H9 (cell line): ENCODE data around the gene EPC1. TPM values are rescaled to one million over a fixed set of nuclear protein-coding genes. Genes with fewer than 3 reads are reported as not detected.

ENCODE experiments used
- DNase-seq: peaks from one replicate; pipeline ENCODE4 v3.0.0-alpha.2; 2017
- H2AFZ ChIP-seq: one replicate; pipeline ENCODE4 v1.6.1; 2013; ENCODE audit warnings: mild to moderate bottlenecking, low read length, control low read depth, moderate library complexity
- H2AK5ac ChIP-seq: 2 replicates; pipeline ENCODE4 v1.6.1; 2013; ENCODE audit warnings: low read length, control low read depth, mixed read lengths; ENCODE audit not compliant: insufficient read length
- H2BK120ac ChIP-seq: one replicate; pipeline ENCODE4 v1.6.1; 2013; ENCODE audit warnings: low read depth, mild to moderate bottlenecking, low read length, control low read depth, inconsistent platforms; ENCODE audit not compliant: poor library complexity, severe bottlenecking
- H2BK12ac ChIP-seq: 2 replicates; pipeline ENCODE4 v1.6.1; 2013; ENCODE audit warnings: low read length, control low read depth, mixed read lengths, low read depth; ENCODE audit not compliant: insufficient read length
- H2BK15ac ChIP-seq: 2 replicates; pipeline ENCODE4 v1.6.1; 2013; ENCODE audit warnings: low read depth, low read length, control low read depth
- H2BK20ac ChIP-seq: one replicate; pipeline ENCODE4 v1.6.1; 2013; ENCODE audit warnings: low read depth, mild to moderate bottlenecking, low read length, control low read depth, inconsistent platforms; ENCODE audit not compliant: poor library complexity, severe bottlenecking
- H2BK5ac ChIP-seq: 2 replicates; pipeline ENCODE4 v1.6.1; 2013; ENCODE audit warnings: low read length, control low read depth, mixed read lengths; ENCODE audit not compliant: insufficient read length
- H3K14ac ChIP-seq: 2 replicates; pipeline ENCODE4 v1.6.1; 2013; ENCODE audit warnings: low read length, control low read depth; ENCODE audit not compliant: insufficient read depth
- H3K18ac ChIP-seq: 2 replicates; pipeline ENCODE4 v1.6.1; 2013; ENCODE audit warnings: low read depth, mild to moderate bottlenecking, mixed read lengths, low read length, control low read depth; ENCODE audit not compliant: insufficient read length
- H3K23ac ChIP-seq: 2 replicates; pipeline ENCODE4 v1.6.1; 2013; ENCODE audit warnings: low read length, control low read depth, mixed read lengths, low read depth; ENCODE audit not compliant: insufficient read length
- H3K23me2 ChIP-seq: 2 replicates; pipeline ENCODE4 v1.6.1; 2013; ENCODE audit warnings: low read depth, mild to moderate bottlenecking, mixed read lengths, low read length, control low read depth; ENCODE audit not compliant: insufficient read length, poor library complexity, severe bottlenecking
- H3K27ac ChIP-seq: 2 replicates; pipeline ENCODE4 v1.5.1; 2013; ENCODE audit warnings: low read length, control low read depth, mixed read lengths, low read depth; ENCODE audit not compliant: insufficient read length
- H3K27me3 ChIP-seq: 2 replicates; pipeline ENCODE4 v1.6.1; 2013; ENCODE audit warnings: low read length, control low read depth, inconsistent platforms; ENCODE audit not compliant: insufficient read depth
- H3K4ac ChIP-seq: 2 replicates; pipeline ENCODE4 v1.6.1; 2013; ENCODE audit warnings: low read depth, mild to moderate bottlenecking, control low read depth, inconsistent platforms, low read length, moderate library complexity
- H3K4me1 ChIP-seq: 2 replicates; pipeline ENCODE4 v1.6.1; 2013; ENCODE audit warnings: low read length, control low read depth, inconsistent platforms; ENCODE audit not compliant: insufficient read depth
- H3K4me2 ChIP-seq: 2 replicates; pipeline ENCODE4 v1.6.1; 2013; ENCODE audit warnings: low read length, control low read depth, mixed read lengths; ENCODE audit not compliant: insufficient read length, insufficient read depth
- H3K56ac ChIP-seq: 2 replicates; pipeline ENCODE4 v1.6.1; 2013; ENCODE audit warnings: low read depth, mild to moderate bottlenecking, mixed read lengths, low read length, control low read depth; ENCODE audit not compliant: insufficient read length
- H3K79me1 ChIP-seq: 2 replicates; pipeline ENCODE4 v1.6.1; 2013; ENCODE audit warnings: low read depth, mild to moderate bottlenecking, moderate library complexity, low read length, control low read depth, inconsistent platforms; ENCODE audit not compliant: insufficient read depth, poor library complexity, severe bottlenecking
- H3K79me2 ChIP-seq: 2 replicates; pipeline ENCODE4 v1.6.1; 2013; ENCODE audit warnings: low read length, control low read depth, inconsistent platforms; ENCODE audit not compliant: insufficient read depth
- H3K9ac ChIP-seq: 2 replicates; pipeline ENCODE4 v1.6.1; 2013; ENCODE audit warnings: low read length, control low read depth, mixed read lengths; ENCODE audit not compliant: insufficient read length; ENCODE audit errors: extremely low read depth
- H3K9me3 ChIP-seq: one replicate; pipeline ENCODE4 v1.6.1; 2013; ENCODE audit warnings: low read depth, low read length, inconsistent platforms; ENCODE audit not compliant: control insufficient read depth
- H3T11ph ChIP-seq: one replicate; pipeline ENCODE4 v1.6.1; 2013; ENCODE audit warnings: mild to moderate bottlenecking, low read length, control low read depth, inconsistent platforms
- H4K20me1 ChIP-seq: one replicate; pipeline ENCODE4 v1.6.1; 2013; ENCODE audit not compliant: control insufficient read depth, insufficient read length, insufficient read depth
- H4K5ac ChIP-seq: 2 replicates; pipeline ENCODE4 v1.6.1; 2013; ENCODE audit warnings: low read depth, mild to moderate bottlenecking, mixed read lengths, low read length, control low read depth; ENCODE audit not compliant: insufficient read length
- H4K8ac ChIP-seq: replicated peaks from 2 replicates; pipeline ENCODE4 v1.6.1; 2013; ENCODE audit warnings: low read length, control low read depth, mixed read lengths, low read depth; ENCODE audit not compliant: insufficient read length
- H4K91ac ChIP-seq: 2 replicates; pipeline ENCODE4 v1.6.1; 2013; ENCODE audit warnings: low read depth, mild to moderate bottlenecking, moderate library complexity, mixed read lengths, low read length, control low read depth; ENCODE audit not compliant: insufficient read length
- H3K27ac Mint-ChIP-seq, 3 experiments: 2 replicates in 2 of 3; 3 replicates in 1 of 3; pipeline ENCODE4 v1.8.0; 2020 to 2021; ENCODE audit warnings: mixed read lengths in 3 of 3, mild to moderate bottlenecking in 1 of 3, moderate library complexity in 1 of 3
- H3K27me3 Mint-ChIP-seq: 2 replicates; pipeline ENCODE4 v1.8.0; 2021; ENCODE audit warnings: low read depth, mild to moderate bottlenecking, moderate library complexity, mixed read lengths
- H3K36me3 Mint-ChIP-seq, 3 experiments: 2 replicates in 2 of 3; 3 replicates in 1 of 3; pipeline ENCODE4 v1.8.0; 2020 to 2021; ENCODE audit warnings: low read depth in 3 of 3, mixed read lengths in 3 of 3; ENCODE audit not compliant: insufficient read depth in 1 of 3
- H3K4me1 Mint-ChIP-seq, 2 experiments: 2 replicates each; pipeline ENCODE4 v1.8.0; 2020; ENCODE audit warnings: mixed read lengths in 2 of 2
- H3K4me3 Mint-ChIP-seq, 2 experiments: 2 replicates in 1 of 2; 3 replicates in 1 of 2; pipeline ENCODE4 v1.8.0; 2020 to 2021; ENCODE audit warnings: mild to moderate bottlenecking in 2 of 2, mixed read lengths in 2 of 2, moderate library complexity in 1 of 2
- H3K9me3 Mint-ChIP-seq, 2 experiments: 2 replicates in 1 of 2; 3 replicates in 1 of 2; pipeline ENCODE4 v1.8.0; 2020; ENCODE audit warnings: mild to moderate bottlenecking in 2 of 2, mixed read lengths in 2 of 2, moderate library complexity in 1 of 2
- CTCF ChIP-seq: fragments of 200-600 bp; sonication (generic); conservative IDR thresholded peaks from 3 replicates; pipeline ENCODE4 v1.8.0; 2021; ENCODE audit warnings: antibody characterized with exemption, mild to moderate bottlenecking
- WGBS: extraction: QIAGEN DNeasy Blood & Tissue Kit; methylation state at CpG from one replicate; pipeline ENCODE4 v1.1.7; 2013; ENCODE audit warnings: missing lambda C conversion rate, low lambda C conversion rate, mixed read lengths; ENCODE audit not compliant: insufficient read length; ENCODE audit errors: extremely low coverage; 5-methylcytosine and 5-hydroxymethylcytosine counted together
- total RNA-seq: library from RNA; stranded (reverse); gene quantifications from 2 replicates; pipeline ENCODE4 v1.2.1, GENCODE V29; 2021

EPC1 gene
- total RNA-seq, 1 experiment from 2014 or later = 32.5 TPM

GRCh38 chr10:32367793-32368453, 21.0 kb upstream of the EPC1 start:
- no peak overlapping the region for H4K91ac ChIP-seq
- H3K18ac ChIP-seq = no peak overlapping the region
- no peak overlapping the region for H2BK120ac ChIP-seq
- H3K79me2 ChIP-seq = no peaks in the 10 kb centered on the region
- no peak overlapping the region for H2BK5ac ChIP-seq
- no peak overlapping the region for H3T11ph ChIP-seq
- no peak overlapping the region for H3K27ac ChIP-seq
- Mint-ChIP-seq H3K36me3 (peaks cover 0 to 10% (median 2%) of the 10 kb centered on the region in 3 experiments; a peak in 3 of 7 replicates), H3K27me3 (no peaks in the 10 kb centered on the region), H3K9me3 (no peaks in the 10 kb centered on the region), H3K4me3 (no peak overlapping the region), H3K27ac (peak overlapping the region in 1 of 3 experiments; percentile 46; a peak in 1 of 7 replicates), H3K4me1 (peaks cover 5 to 9% of the 10 kb centered on the region in 2 experiments)
- no peaks in the 10 kb centered on the region for H3K4me1 ChIP-seq
- H3K9me3 ChIP-seq = no peaks in the 10 kb centered on the region
- H3K14ac ChIP-seq = no peak overlapping the region
- H3K4ac ChIP-seq = no peak overlapping the region
- H3K9ac ChIP-seq = no peak overlapping the region
- H2AK5ac ChIP-seq = no peak overlapping the region
- H3K23me2 ChIP-seq = no peaks in the 10 kb centered on the region
- H3K56ac ChIP-seq = no peak overlapping the region
- peak; percentile 47 for DNase-seq
- no peaks in the 10 kb centered on the region for H4K20me1 ChIP-seq
- H4K8ac ChIP-seq = no peak overlapping the region
- H3K23ac ChIP-seq = no peak overlapping the region
- WGBS = no CpG with 5 or more reads among the region's 7 CpGs
- no peak overlapping the region for H4K5ac ChIP-seq
- H3K4me2 ChIP-seq = no peak overlapping the region
- peaks cover 9% of the 10 kb centered on the region for H3K79me1 ChIP-seq
- H2AFZ ChIP-seq = no peak overlapping the region
- H2BK20ac ChIP-seq = no peak overlapping the region
- no peak overlapping the region for H2BK12ac ChIP-seq
- peak; percentile 82 for TF ChIP-seq CTCF
- no peaks in the 10 kb centered on the region for H3K27me3 ChIP-seq
- H2BK15ac ChIP-seq = no peak overlapping the region; the same call in 1 of the 2 replicates
